Astrocyte (in vitro differentiated cells and primary cell): ENCODE results near the gene MT1E. TPM values are rescaled to one million over a fixed set of nuclear protein-coding genes. Genes with fewer than 3 reads are reported as not detected.
"Not testable (repeated sequence)": the region's sequence is repeated elsewhere in the genome, so short reads cannot be mapped to it uniquely, and the experiment has no call there.

Experiments
- DNase-seq: peaks from one replicate; pipeline ENCODE4 v3.0.0-alpha.2; 2010; ENCODE audit warnings: low read depth
- FAIRE-seq: peaks from 2 replicates; lab custom pipeline; 2011; peaks lifted over from hg19 to GRCh38; lab: Jason Lieb, UNC
- H2AFZ ChIP-seq: 2 replicates; pipeline ENCODE4 v1.6.0; 2012; ENCODE audit warnings: low read depth, low read length, inconsistent platforms
- H3K27ac ChIP-seq: 2 replicates; pipeline ENCODE4 v1.5.1; 2011; ENCODE audit warnings: low read depth, low read length, inconsistent platforms
- H3K27me3 ChIP-seq: 2 replicates; pipeline ENCODE4 v1.6.0; 2011; ENCODE audit warnings: low read length, inconsistent platforms; ENCODE audit not compliant: insufficient read depth
- H3K36me3 ChIP-seq: 2 replicates; pipeline ENCODE4 v1.5.1; 2011; ENCODE audit warnings: low read length, inconsistent platforms; ENCODE audit not compliant: insufficient read depth
- H3K4me1 ChIP-seq: 2 replicates; pipeline ENCODE4 v1.5.1; 2011; ENCODE audit warnings: low read length, inconsistent platforms; ENCODE audit not compliant: insufficient read depth
- H3K4me2 ChIP-seq: 2 replicates; pipeline ENCODE4 v1.6.0; 2012; ENCODE audit warnings: low read length, inconsistent platforms
- H3K4me3 ChIP-seq: 2 replicates; pipeline ENCODE4 v1.5.1; 2011; ENCODE audit warnings: low read depth, mild to moderate bottlenecking, low read length, inconsistent platforms; ENCODE audit not compliant: insufficient read depth
- H3K79me2 ChIP-seq: 2 replicates; pipeline ENCODE4 v1.6.0; 2012; ENCODE audit warnings: mild to moderate bottlenecking, low read length, inconsistent platforms; ENCODE audit not compliant: insufficient read depth
- H3K9ac ChIP-seq: 2 replicates; pipeline ENCODE4 v1.6.0; 2012; ENCODE audit warnings: mild to moderate bottlenecking, low read length, inconsistent platforms
- H3K9me3 ChIP-seq: 2 replicates; pipeline ENCODE4 v1.5.1; 2012; ENCODE audit warnings: low read depth, mild to moderate bottlenecking, low read length, inconsistent platforms; ENCODE audit not compliant: insufficient read depth
- H4K20me1 ChIP-seq: 2 replicates; pipeline ENCODE4 v1.6.0; 2012; ENCODE audit warnings: low read length, inconsistent platforms; ENCODE audit not compliant: insufficient read depth
- H3K27ac Mint-ChIP-seq: one replicate; pipeline ENCODE4 v1.8.0; 2021; ENCODE audit warnings: mild to moderate bottlenecking, mixed read lengths; ENCODE audit not compliant: unreplicated experiment
- H3K27me3 Mint-ChIP-seq: one replicate; pipeline ENCODE4 v1.8.0; 2021; ENCODE audit warnings: low read depth, mixed read lengths; ENCODE audit not compliant: unreplicated experiment
- H3K36me3 Mint-ChIP-seq: one replicate; pipeline ENCODE4 v1.8.0; 2021; ENCODE audit warnings: low read depth, mixed read lengths; ENCODE audit not compliant: unreplicated experiment
- H3K4me1 Mint-ChIP-seq: one replicate; pipeline ENCODE4 v1.8.0; 2021; ENCODE audit warnings: low read depth, mixed read lengths; ENCODE audit not compliant: unreplicated experiment
- H3K4me3 Mint-ChIP-seq: one replicate; pipeline ENCODE4 v1.8.0; 2021; ENCODE audit warnings: mild to moderate bottlenecking, moderate library complexity, mixed read lengths; ENCODE audit not compliant: unreplicated experiment
- H3K9me3 Mint-ChIP-seq: one replicate; pipeline ENCODE4 v1.8.0; 2021; ENCODE audit warnings: mild to moderate bottlenecking, mixed read lengths; ENCODE audit not compliant: unreplicated experiment
- EZH2 ChIP-seq: IDR thresholded peaks from 2 replicates; pipeline ENCODE4 v1.6.1; 2012; ENCODE audit warnings: mild to moderate bottlenecking, low read length, inconsistent platforms; ENCODE audit not compliant: insufficient read depth
- total RNA-seq: library from RNA; stranded (reverse); gene quantifications from 2 replicates; pipeline ENCODE4 v1.2.1, GENCODE V29; 2021
- TF ChIP-seq, protein P1 (sequence below): IDR thresholded peaks from 2 replicates; pipeline ENCODE4 v1.5.1; 2011; ENCODE audit warnings: low read depth, mild to moderate bottlenecking, inconsistent platforms, low read length, moderate library complexity; ENCODE audit not compliant: insufficient read depth

Gene MT1E
- total RNA-seq, 1 donor from 2014 or later: 11.9 TPM

GRCh38 chr16:56620339-56620897 is 5.2 kb upstream of the MT1E start:
- no peak overlapping the region for H3K4me3 ChIP-seq
- no peaks in the 10 kb centered on the region for H3K36me3 ChIP-seq
- no peaks in the 10 kb centered on the region for H3K4me1 Mint-ChIP-seq
- peaks cover 6% of the 10 kb centered on the region for H3K36me3 Mint-ChIP-seq
- no peak overlapping the region for H3K4me2 ChIP-seq
- FAIRE-seq (no peak), DNase-seq (no peak)
- no peaks in the 10 kb centered on the region for H3K27me3 ChIP-seq
- no peak overlapping the region for H3K9ac ChIP-seq
- H3K4me3 Mint-ChIP-seq: no peak overlapping the region
- H3K4me1 ChIP-seq: peaks cover 22% of the 10 kb centered on the region
- TF ChIP-seq EZH2: no peak
- TF ChIP-seq, protein P1, sequence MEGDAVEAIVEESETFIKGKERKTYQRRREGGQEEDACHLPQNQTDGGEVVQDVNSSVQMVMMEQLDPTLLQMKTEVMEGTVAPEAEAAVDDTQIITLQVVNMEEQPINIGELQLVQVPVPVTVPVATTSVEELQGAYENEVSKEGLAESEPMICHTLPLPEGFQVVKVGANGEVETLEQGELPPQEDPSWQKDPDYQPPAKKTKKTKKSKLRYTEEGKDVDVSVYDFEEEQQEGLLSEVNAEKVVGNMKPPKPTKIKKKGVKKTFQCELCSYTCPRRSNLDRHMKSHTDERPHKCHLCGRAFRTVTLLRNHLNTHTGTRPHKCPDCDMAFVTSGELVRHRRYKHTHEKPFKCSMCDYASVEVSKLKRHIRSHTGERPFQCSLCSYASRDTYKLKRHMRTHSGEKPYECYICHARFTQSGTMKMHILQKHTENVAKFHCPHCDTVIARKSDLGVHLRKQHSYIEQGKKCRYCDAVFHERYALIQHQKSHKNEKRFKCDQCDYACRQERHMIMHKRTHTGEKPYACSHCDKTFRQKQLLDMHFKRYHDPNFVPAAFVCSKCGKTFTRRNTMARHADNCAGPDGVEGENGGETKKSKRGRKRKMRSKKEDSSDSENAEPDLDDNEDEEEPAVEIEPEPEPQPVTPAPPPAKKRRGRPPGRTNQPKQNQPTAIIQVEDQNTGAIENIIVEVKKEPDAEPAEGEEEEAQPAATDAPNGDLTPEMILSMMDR: no peak
- no peaks in the 10 kb centered on the region for H4K20me1 ChIP-seq
- H3K9me3 ChIP-seq: no peaks in the 10 kb centered on the region
- H3K79me2 ChIP-seq: peaks cover 6% of the 10 kb centered on the region
- H3K27ac Mint-ChIP-seq: no peak overlapping the region
- no peaks in the 10 kb centered on the region for H3K9me3 Mint-ChIP-seq
- H3K27ac ChIP-seq: no peak overlapping the region
- peaks cover 75% of the 10 kb centered on the region for H3K27me3 Mint-ChIP-seq
- no peak overlapping the region for H2AFZ ChIP-seq

DNA sequence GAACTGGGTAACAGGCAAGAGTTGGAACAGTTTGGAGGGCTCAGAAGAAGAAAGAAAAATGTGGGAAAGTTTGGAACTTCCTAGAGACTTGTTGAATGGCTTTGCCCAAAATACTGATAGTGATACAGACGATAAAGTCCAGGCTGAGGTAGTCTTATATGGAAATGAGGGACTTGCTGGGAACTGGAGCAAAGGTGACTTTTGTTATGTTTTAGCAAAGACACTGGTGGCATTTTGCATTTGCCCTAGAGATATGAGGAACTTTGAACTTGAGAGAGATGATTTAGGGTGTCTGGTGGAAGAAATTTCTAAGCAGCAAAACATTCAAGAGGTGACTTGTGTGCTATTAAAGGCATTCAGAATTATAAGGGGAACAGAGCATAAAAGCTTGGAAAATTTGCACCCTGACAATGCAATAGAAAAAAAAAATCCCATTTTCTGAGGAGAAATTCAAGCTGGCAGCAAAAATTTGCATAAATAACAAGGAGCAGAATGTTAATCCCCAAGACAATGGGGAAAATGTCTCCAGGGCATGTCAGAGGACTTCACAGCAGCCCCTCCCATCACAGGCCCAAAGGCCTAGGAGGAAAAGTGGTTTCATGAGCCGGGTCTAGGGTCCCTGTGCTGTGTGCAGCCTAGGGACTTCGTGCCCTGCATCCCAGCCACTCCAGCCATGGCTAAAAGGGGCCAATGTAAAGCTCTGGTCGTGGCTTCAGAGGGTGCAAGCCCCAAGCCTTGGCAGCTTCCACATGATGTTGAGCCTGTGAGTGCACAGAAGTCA is 3.7 kb upstream of the MT1E start:
- DNase-seq, FAIRE-seq, H3K9me3 ChIP-seq, H3K4me3 ChIP-seq, H3K27me3 ChIP-seq, H3K27ac Mint-ChIP-seq, H3K4me1 Mint-ChIP-seq, H3K9me3 Mint-ChIP-seq, H3K36me3 Mint-ChIP-seq, H3K36me3 ChIP-seq, H3K9ac ChIP-seq, H3K4me2 ChIP-seq, H3K27ac ChIP-seq, H3K4me3 Mint-ChIP-seq, H2AFZ ChIP-seq: not testable (repeated sequence)
- H3K79me2 ChIP-seq: peaks cover 20% of the 10 kb centered on the region
- H3K4me1 ChIP-seq: peaks cover 30% of the 10 kb centered on the region
- peaks cover 68% of the 10 kb centered on the region for H3K27me3 Mint-ChIP-seq
- peaks cover 11% of the 10 kb centered on the region for H4K20me1 ChIP-seq

DNA sequence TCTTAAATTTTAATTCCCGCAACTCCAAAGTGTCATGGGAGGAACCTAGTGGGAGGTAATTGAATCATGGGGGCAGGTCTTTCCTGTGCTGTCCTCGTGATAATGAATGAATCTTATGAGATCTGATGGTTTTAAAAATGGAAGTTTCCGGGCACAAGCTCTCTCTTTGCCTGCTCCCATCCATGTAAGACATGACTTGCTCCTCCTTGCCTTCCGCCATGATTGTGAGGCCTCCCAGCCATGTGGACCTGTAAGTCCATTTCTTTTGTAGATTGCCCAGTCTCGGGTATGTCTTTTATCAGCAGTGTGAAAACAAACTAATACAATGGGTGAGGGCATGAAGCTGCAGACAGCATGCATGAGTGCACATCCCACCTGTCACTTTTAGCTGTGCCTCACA is 2.4 kb upstream of the MT1E start:
- Histone ChIP-seq H4K20me1 (peaks cover 11% of the 10 kb centered on the region), H3K79me2 (peaks cover 20% of the 10 kb centered on the region), H3K4me1 (peaks cover 25% of the 10 kb centered on the region)
- H3K4me3 ChIP-seq, H3K4me3 Mint-ChIP-seq, H3K27ac ChIP-seq, H3K4me1 Mint-ChIP-seq, H3K9ac ChIP-seq, DNase-seq, H2AFZ ChIP-seq, H3K9me3 Mint-ChIP-seq, H3K9me3 ChIP-seq, FAIRE-seq, H3K27ac Mint-ChIP-seq, H3K36me3 ChIP-seq, H3K36me3 Mint-ChIP-seq, H3K4me2 ChIP-seq, H3K27me3 ChIP-seq: not testable (repeated sequence)
- H3K27me3 Mint-ChIP-seq: peaks cover 57% of the 10 kb centered on the region
